Hindlimb muscle (tissue), 1 donor: ENCODE measurements around the gene BCO2. TPM values are rescaled to one million over a fixed set of nuclear protein-coding genes. Genes with fewer than 3 reads are reported as not detected.

ENCODE experiments used
- DNase-seq: peaks from one replicate; pipeline ENCODE4 v3.0.0-alpha.2; 2013
- polyA plus RNA-seq: library from polyadenylated mRNA; unstranded; fragments of 120-200 nt; gene quantifications from one replicate; pipeline ENCODE4 v1.2.1, GENCODE V29; 2013; ENCODE audit not compliant: insufficient read length

BCO2 gene
- polyA plus RNA-seq, 1 donor, result 5.3 TPM

- no peak for DNase-seq
These were observed 41.3 kb downstream of the BCO2 start for GRCh38 chr11:112216561-112217105.

- peak; percentile 75 for DNase-seq
These were observed 44.3 kb downstream of the BCO2 start for GRCh38 chr11:112219476-112220232.

DNA sequence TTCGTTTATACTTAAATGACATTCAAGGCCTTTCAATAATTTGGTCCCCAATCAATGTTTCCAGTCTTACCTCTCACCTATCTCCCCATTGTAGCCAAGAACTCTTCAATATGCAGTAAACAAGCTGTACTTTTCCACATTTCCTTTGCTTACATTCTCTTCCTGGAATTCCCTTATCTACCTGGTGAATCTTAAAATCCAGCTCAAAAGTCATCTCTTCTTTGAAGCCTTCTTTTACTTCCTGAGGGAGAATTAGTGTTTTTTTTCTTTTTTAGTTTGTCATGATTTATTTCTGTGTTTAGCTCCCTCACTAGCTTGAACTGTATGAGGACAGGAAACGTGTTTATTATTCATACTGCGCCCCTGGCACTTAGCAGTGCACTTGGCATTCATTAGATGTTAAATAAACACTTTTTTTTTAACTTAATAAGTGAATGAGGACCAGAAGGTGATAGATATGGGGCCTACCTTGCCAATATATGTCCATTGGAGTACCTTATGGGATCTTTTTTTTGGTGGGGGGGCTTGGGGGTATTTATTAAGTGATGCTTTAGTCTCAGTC is 46.0 kb downstream of the BCO2 start:
- no peak for DNase-seq

DNA sequence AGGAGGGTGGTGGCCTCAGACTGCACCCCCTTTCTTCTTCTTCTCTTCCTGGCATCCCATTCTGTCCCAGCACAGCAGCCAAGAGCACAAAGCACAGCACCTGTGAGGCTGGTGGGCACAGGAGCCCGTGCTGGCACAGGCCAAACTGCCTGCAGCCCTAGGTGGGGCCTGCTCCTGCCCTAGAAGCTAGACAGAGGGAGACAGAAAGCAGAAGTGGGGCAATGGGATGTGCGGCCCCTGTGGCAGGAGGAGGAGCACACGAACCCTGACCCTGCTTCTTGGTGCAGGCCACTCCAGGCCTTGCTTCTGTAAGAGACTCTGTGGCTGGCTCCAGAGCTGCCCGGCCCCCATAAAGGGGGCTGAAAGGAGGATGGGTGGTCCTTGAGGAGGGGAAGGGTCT is 47.0 kb downstream of the BCO2 start:
- DNase-seq, result no peak

GRCh38 chr11:112223121-112223520 is 47.8 kb downstream of the BCO2 start:
- DNase-seq, result no peak

DNA sequence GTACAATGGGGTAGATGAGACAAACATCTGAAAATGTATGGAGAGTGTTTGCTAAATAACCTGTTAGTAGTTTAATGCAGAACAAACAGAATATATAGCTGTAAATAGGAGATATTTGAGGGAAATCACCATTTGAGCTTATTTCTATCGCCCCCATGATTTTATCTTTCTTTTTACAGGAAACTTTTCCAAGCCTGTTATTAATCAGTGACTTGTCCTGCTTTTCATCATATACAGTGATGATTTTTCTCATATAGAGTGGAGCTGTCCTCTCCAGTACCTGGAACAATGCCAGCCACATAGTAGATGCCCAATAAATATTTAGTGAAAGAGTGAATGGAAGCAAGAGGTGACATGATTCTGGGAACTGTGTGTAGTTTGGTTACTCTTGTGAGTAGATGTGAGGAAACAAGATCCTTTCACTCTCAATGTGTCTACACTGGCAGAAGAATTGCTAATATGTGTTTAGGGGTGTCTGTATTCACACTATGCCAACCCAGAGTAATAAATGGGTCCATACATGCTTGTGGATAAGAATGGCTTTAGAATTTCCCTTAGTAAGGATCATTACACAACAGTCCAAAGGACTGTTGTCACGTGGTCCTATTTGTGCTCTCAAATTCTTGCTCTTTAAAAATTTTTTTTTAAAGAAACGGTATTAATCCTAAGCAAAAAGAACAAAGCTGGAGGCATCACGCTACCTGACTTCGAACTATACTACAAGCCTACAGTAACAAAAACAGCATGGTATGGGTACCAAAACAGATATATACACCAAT is 48.6 kb downstream of the BCO2 start:
- DNase-seq, result no peak

DNA sequence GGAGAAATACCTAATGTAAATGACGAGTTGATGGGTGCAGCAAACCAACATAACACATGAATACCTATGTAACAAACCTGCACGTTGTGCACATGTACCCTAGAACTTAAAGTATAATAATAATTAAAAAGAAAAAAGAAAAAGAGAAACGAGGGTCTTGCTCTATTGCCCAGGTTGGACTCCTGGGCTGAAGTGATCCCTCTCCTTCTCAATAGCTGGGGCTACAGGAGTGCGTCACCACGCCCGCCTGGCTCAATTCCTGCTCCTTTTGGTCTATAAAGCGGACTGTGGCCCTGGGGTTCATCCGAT is 50.4 kb downstream of the BCO2 start:
- DNase-seq, result no peak

DNA sequence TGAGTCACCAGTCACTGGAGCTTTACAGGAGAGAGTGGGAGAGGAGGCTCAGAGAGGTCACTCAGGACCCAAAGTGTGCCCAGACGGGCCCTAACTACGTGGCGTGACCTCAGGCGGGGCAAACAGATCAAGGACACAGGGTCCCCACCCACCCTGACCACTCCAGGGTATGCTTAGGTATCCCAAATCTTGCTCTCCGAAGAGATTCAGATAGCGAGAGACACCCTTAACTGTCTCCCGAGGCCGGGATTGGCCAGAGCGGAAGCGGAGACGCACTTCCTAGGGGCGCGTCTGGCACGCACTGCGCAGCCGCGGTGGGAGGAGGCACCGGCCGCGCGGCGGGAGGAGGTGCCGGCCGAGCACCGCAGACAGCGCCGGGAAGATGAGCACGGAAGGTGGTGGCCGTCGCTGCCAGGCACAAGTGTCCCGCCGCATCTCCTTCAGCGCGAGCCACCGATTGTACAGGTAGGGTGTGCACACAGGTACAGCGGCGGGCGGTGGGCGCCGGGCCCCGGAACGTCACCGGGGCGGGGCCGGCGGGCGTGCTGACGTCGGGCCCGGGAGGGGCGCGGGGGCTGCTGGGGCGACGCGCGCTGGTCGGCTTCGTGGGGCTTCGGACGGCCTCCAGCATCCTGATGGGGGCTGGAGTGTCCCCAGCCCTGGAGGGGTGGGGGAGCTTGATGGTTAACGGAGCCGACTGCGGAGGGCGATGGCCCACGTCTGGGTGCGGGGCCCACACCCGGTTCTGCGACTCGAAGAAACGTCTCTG is 50.9 kb downstream of the BCO2 start, which contains the start of gene PTS:
Gene PTS (plus strand): TSS at position 367 of the 769 bp plus-strand sequence. CDS start 16 bp downstream, at position 383.
- peak; percentile 94 for DNase-seq

DNA sequence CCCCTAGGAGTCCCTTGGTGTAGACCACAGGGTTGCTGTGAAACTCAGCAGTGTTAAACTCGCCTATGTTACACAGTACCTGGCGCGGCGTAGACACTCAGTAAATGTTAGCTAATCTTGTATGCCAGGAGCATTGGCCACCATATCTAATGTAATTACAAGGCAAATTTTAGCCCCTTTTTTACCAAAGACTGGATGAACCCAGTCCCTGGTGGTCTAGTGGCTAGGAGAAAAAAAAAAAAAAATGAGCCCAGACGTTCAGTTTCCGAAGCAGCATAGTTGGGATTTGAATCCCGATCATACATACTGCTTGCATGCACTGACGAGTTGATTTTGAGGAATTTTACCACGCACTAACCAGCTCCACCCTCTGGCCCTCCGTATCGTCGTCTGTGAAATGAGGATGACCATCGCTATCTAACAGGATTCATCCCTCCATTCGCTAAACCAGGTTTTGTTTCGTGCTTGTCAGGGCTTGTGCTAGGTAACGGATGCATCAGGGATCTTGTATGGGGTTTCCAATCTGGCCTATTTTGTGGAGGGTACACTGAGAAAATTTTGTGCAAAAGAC is 51.6 kb downstream of the BCO2 start:
- no peak for DNase-seq

GRCh38 chr11:112227471-112227870 is 52.2 kb downstream of the BCO2 start:
- no peak for DNase-seq

DNA sequence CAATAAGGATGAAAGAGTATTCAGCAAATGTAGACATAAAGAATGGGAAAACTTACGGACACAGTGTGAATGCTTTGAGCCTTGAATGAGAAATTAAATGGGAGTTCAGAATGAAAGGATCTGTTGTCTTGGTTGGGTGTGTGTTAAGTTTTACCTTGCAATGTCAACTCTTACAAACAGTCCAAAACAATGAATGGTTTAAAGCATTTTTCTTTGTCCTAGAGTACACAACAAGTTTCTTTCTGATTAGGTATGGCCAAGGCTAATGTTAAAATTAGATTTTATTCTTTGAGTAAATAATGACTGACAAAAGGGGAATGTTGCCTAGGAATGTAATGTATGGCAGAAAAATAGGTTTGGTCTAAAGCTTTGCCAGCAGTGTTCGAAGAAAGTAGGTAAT is 53.4 kb downstream of the BCO2 start:
- no peak for DNase-seq

- no peak for DNase-seq
These were observed 53.8 kb downstream of the BCO2 start for GRCh38 chr11:112229159-112229558.

DNA sequence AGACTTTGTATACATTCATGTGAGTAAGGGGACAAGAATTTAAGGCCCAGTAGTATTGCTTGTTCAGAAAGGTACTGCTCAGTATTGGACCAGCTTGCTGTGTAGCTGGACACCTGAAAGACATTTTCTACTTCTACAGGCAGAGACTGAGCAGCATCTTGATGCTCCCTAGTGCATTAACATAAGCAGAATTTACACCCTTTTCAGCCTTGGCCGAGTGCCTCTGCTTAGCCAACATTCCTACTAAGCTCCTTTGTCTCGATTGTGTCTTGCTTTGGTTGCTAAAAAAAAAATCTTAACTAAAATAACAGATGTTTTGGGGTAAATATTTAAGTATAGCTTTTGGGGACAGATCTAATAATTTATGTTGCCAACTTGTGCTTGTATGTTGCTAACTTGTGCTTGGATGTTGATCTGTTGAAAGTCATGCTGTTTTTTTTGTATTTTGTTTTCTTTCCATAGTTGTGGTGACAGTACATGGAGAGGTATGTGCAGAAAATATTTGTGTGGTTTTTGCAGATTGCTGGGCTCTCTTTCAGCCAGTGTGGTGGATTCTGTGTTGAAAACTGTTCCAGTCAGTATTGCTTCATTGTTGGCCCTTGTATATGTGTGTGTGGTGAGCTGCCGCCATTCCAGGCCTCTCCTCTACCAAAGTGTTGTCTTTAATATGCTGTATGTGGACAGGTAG is 54.6 kb downstream of the BCO2 start:
- no peak for DNase-seq

DNA sequence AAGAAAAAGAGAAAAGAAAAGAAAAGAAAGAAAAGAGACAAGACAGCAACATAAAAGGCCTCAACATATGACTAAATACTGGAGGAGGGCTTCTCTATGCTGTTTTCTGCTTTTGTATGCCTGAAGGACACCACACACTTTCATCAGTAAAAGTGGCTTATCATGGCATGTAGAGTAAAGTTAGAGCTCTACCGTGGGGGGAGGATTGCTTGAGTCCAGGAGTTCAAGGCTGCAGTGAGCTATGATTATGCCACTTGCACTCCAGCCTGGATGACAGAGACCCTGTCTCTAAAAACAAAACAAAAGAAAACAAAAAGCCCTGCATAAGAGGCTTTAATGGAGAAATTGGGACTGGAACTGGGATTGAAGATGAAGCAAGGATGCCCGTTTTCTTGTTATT is 56.6 kb downstream of the BCO2 start:
- no peak for DNase-seq

- DNase-seq, result no peak
These were observed 60.6 kb downstream of the BCO2 start for GRCh38 chr11:112235750-112236390.

DNA sequence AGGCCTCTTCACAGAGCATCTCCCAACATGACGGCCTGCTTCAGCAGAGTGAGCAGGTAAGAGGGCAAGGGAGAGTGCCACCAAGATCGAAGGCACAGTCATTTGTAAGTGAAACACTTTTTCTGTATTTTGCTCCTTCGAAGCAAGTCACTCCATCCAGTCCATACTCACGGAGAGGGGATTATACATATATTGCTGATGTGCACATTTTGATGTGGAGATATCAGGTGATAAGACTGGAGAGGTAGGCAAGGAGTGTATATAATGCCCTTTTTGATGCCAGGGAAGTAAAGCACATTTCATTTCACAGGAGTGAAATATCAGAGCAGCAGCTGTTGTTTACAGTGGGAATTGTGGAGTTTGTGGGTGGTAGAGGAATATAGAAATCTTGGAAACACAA is 62.1 kb downstream of the BCO2 start:
- no peak for DNase-seq

GRCh38 chr11:112238041-112238440 is 62.7 kb downstream of the BCO2 start:
- no peak for DNase-seq

DNA sequence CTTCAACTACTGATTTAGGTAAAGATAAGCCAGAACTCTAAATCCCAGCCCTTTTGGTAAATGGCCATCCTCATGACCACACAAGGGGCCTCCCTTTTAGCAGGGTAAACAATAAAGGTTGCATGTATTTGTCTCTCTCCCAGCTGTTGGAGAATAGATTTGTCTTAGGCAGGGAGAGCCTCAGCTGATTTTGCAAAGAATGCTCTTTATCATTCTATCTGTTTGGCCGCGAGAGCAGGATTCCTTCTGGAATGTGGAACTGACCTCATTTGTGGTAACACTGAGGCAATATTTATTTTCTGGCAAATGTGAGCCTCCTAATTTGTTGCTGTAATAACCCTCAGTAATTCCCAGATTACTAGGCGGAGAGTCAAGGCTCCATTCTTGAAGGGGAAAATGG is 66.2 kb downstream of the BCO2 start:
- DNase-seq, result no peak

DNA sequence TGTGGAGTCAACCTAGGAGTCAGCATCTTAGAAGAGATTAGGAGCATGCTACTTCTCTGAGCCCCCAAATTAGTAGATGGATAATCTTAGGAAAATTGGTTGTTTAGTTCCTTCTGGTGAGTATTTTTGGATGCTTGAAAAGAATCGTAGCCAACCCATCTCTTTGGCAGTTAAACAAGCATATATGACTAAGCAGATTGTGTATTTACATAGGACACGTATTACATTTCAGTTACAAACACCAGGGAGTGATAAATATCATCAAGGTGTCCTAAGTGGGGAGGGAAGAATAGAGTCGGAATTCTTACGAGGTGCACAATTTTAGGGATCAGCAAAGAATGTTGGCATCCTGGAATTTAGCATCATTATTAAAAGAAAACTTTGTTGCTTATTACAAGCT is 71.9 kb downstream of the BCO2 start:
- no peak for DNase-seq

DNA sequence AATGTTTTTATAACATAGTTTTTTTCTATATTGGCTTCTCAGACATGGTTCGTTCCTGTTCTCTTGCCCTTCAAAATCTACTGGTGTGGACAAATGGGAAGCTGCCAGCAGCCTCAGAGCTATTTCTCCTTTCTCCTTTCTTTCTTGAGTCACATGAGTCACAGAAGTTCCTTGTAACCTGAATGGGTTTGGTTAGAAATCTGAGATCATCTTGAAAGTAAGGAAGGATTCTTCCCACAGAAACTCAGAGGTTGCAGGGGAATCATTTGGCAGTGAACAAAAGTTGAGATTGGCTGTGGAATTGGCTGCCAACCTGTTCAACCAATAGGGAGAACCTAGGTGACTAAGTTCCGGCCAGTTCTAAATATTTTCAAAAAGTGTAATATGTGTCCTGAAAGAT is 72.9 kb downstream of the BCO2 start:
- DNase-seq, result no peak
